ENCODE results near the gene CLUH. TPM values are rescaled to one million over a fixed set of nuclear protein-coding genes. Genes with fewer than 3 reads are reported as not detected.

Gene CLUH
- total RNA-seq, 4 donors from 2014 or later: 42.6 to 87.6 (median 52.9) TPM

DNA sequence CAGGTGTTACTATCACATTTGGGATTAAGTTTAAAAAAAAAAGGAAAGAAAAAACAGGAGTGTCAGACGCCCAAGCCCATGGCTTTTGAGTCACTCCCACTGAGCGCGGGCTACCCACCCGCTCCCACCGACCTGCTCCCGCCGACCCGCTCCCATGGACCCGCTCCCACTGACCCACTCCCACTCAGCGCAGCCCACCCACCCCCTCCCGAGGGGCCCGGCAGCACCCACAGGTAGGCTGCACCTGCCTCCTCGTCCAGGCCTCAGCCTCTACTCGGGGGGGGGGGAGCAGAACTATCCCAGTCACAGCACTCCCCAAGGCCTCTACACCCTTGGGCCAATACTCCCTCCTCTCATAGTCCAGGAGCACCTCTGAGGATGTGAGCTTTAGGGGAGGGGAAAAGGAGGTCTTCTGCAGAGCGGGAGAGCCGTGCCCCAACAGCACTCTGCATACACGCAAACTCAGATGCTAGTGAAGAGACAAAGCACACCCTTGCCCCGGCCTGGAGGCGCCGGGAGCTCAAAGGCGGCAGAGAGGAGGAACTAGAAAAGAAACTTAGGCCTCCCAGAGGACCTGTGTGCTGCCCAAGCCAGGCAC, 2.9 kb downstream of the CLUH start:
- Histone ChIP-seq H3K4me1 (peaks cover 0 to 85% (median 41%) of the 10 kb centered on the region in 3 donors), H3K27me3 (no peaks in the 10 kb centered on the region), H3K36me3 (peaks cover 0 to 8% of the 10 kb centered on the region in 2 donors), H3K27ac (peak overlapping the region in 3 of 4 donors; percentile 57 to 89 (median 80)), H3K4me3 (peak overlapping the region in 1 of 2 donors; percentile 19), H3K9me3 (no peaks in the 10 kb centered on the region)
- WGBS, 2 donors (ENCODE audit: low coverage in 1 of 2): 75 to 80% methylated on average over 1 to 6 of the region's 21 CpGs
- TF ChIP-seq POLR2A (IDR thresholded peaks at IDR 0.05) (no peak), POLR2AphosphoS5 (IDR thresholded peaks at IDR 0.05) (no peak), EP300 (IDR thresholded peaks at IDR 0.05) (no peak)
- TF ChIP-seq, protein P1, sequence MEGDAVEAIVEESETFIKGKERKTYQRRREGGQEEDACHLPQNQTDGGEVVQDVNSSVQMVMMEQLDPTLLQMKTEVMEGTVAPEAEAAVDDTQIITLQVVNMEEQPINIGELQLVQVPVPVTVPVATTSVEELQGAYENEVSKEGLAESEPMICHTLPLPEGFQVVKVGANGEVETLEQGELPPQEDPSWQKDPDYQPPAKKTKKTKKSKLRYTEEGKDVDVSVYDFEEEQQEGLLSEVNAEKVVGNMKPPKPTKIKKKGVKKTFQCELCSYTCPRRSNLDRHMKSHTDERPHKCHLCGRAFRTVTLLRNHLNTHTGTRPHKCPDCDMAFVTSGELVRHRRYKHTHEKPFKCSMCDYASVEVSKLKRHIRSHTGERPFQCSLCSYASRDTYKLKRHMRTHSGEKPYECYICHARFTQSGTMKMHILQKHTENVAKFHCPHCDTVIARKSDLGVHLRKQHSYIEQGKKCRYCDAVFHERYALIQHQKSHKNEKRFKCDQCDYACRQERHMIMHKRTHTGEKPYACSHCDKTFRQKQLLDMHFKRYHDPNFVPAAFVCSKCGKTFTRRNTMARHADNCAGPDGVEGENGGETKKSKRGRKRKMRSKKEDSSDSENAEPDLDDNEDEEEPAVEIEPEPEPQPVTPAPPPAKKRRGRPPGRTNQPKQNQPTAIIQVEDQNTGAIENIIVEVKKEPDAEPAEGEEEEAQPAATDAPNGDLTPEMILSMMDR (IDR thresholded peaks at IDR 0.05): no peak
- ATAC-seq: no peak

DNA sequence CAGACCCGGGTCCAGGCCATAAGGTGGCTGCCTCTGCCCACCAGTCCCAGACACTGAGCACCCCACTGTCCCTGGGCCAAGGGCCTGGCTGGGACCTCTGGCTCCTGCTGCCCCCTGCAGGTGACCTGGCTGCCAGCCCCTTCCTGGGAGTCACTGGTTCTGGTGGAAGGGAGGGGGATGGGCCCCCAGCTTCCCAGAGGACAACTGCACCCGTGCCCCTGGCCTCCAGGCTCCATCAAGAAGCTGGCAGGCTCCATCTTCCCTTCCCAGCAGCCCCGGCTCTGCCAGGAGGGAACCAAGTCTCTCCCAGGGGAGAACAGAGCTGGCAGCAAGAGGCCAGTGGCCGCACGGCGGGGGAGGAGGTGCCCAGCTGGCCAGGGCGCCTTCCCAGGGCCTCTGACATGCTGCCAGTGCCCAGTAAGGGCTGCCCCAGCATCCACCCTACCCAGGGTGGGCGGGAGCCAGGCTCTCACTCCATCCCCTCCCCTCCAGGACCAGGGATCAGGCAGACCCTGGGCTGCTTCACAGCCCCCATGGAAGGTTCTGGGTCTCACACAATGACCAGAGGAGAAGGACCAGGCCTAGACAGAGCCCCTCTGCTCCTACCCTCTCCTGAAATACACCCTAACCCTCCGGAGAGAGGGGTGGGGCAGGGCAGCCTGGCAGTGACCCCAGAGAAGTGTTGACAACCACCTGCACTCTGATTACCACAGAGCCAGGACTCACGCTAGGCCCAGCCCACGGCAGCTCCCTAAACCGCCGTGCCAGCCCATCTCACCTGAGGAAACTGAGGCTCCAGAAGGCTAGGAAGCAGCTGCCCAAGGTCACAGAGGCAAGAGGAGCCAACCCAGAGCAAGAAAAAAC, 3.6 kb downstream of the CLUH start:
- H3K27me3 ChIP-seq: no peaks in the 10 kb centered on the region
- H3K27ac ChIP-seq: peak overlapping the region in 3 of 4 donors; percentile 34 to 89 (median 80)

DNA sequence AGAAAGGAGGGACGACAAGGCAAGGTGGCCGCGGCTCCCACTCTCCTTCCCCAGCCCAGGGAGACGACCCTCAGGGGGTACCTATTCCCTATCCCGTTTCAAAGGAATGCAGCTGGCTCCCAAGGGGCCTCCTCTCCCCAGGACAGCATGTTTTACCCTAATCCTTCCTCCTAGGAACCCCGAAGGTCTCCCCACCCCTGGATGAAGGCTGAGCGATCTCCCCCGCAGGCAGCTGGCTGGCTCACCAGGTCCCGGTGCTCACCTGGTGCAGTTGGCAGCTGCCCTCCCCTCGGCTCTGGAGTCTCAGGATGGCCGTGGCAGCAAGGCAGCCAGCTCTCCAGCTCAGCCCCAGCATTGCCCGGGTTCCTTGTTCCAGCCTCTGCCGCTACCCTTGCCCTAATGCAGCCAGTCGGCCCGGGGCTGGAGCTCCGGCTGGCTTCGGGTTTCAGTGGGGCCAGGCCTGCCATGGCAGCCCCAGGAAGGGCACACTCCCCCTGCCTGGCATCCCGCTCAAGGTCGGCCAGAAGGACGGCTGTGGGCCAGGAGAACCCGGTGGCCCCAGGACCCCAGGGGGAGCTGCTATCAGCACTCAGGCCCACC, 4.6 kb downstream of the CLUH start:
- ATAC-seq: no peak
- Histone ChIP-seq H3K9me3 (no peaks in the 10 kb centered on the region), H3K27ac (peak overlapping the region in 3 of 4 donors; percentile 34 to 89 (median 80)), H3K36me3 (peaks cover 0 to 24% of the 10 kb centered on the region in 2 donors), H3K27me3 (no peaks in the 10 kb centered on the region), H3K4me3 (no peak overlapping the region), H3K4me1 (peaks cover 0 to 72% (median 35%) of the 10 kb centered on the region in 3 donors)
- 65 to 90% methylated on average over 4 to 9 of the region's 21 CpGs for WGBS, 2 donors (ENCODE audit: low coverage in 1 of 2)
- TF ChIP-seq POLR2AphosphoS5 (IDR thresholded peaks at IDR 0.05): no peak
- TF ChIP-seq EP300 (IDR thresholded peaks at IDR 0.05): no peak
- TF ChIP-seq, protein P1 (IDR thresholded peaks at IDR 0.05): no peak
- no peak for TF ChIP-seq POLR2A (IDR thresholded peaks at IDR 0.05)

More for the DNA sequence above, 3.6 kb downstream of the CLUH start:
- no CpG with 5 or more reads among the region's 13 CpGs for WGBS, 2 donors (ENCODE audit: low coverage in 1 of 2)
- H3K4me3 ChIP-seq: peak overlapping the region in 1 of 2 donors; percentile 16
- no peak for ATAC-seq
- peaks cover 0 to 15% of the 10 kb centered on the region in 2 donors for H3K36me3 ChIP-seq
- TF ChIP-seq POLR2AphosphoS5 (IDR thresholded peaks at IDR 0.05) (no peak), EP300 (IDR thresholded peaks at IDR 0.05) (no peak), POLR2A (IDR thresholded peaks at IDR 0.05) (no peak)
- TF ChIP-seq, protein P1 (IDR thresholded peaks at IDR 0.05): peak in 2 of 4 experiments; percentile 22 to 50
- no peaks in the 10 kb centered on the region for H3K9me3 ChIP-seq
- H3K4me1 ChIP-seq: peaks cover 0 to 78% (median 41%) of the 10 kb centered on the region in 3 donors

DNA sequence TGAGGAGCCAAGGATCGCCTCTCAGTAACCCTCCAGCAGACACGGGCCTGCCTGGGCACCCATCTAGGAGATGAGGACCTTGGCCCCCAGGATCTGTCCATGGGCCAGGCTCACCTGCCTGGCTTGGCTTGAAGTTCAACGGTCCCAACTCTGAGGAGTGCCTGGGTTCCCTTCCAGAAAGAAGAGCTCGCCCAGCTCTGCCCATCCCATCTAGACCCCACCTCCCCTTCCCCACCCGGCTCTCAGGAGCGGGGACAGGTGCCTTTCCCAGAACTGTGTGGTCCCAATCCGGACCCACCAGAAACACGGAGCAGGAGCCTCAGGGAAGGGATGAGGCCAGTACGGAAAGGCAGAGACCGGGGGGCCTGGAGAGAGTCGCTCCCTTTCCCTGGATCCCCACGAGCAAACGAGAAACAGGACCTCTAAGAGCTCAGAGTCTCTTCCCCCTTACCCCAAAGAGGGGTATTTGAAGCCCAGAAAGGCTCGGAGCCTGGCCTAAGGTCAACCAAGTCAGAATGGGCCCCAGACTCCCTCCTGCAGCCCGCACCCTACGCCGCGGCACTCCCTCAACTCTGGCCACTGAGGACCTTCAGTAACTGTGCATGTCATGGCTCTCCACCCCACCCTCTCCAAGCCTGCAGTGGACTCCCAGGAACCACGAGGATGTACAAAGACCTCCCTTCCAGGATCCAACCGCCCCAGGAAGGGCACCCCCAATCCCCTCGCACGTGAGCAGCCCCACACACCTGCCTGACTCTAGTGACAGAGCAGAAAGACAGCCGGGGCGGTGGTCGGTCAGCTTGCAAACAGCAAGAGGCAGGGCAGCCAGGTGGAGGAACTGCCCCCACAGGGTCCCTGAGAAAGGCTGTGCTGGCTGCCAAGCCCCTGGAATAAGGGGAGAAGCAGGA, 5.4 kb downstream of the CLUH start:
- Histone ChIP-seq H3K4me3 (no peak overlapping the region), H3K4me1 (peaks cover 0 to 77% (median 35%) of the 10 kb centered on the region in 3 donors), H3K9me3 (no peaks in the 10 kb centered on the region), H3K27ac (peak overlapping the region in 3 of 4 donors; percentile 31 to 89 (median 34)), H3K36me3 (peaks cover 0 to 33% of the 10 kb centered on the region in 2 donors), H3K27me3 (no peaks in the 10 kb centered on the region)
- TF ChIP-seq POLR2AphosphoS5 (IDR thresholded peaks at IDR 0.05) (no peak), POLR2A (IDR thresholded peaks at IDR 0.05) (no peak), EP300 (IDR thresholded peaks at IDR 0.05) (no peak)
- TF ChIP-seq, protein P1 (IDR thresholded peaks at IDR 0.05): no peak
- 80 to 100% methylated on average over 1 of the region's 25 CpGs for WGBS, 2 donors (ENCODE audit: low coverage in 1 of 2)
- no peak for ATAC-seq

All from gastroesophageal sphincter (tissue), 4 donors.